Neural progenitor cell (in vitro differentiated cells): ENCODE results near the gene CAVIN2. TPM values are rescaled to one million over a fixed set of nuclear protein-coding genes. Genes with fewer than 3 reads are reported as not detected.

ENCODE experiments used
- DNase-seq: peaks from one replicate; pipeline ENCODE4 v3.0.0-alpha.2; 2016; ENCODE audit warnings: low spot score
- H2AFZ ChIP-seq: fragments of 200-600 bp; sonication (generic); replicated peaks from 2 replicates; pipeline ENCODE4 v1.6.1; 2016; ENCODE audit warnings: antibody characterized with exemption
- H3F3A ChIP-seq: fragments of 200-600 bp; sonication (generic); 2 replicates; pipeline ENCODE4 v1.6.1; 2016; ENCODE audit warnings: antibody characterized with exemption, low read depth
- H3K27ac ChIP-seq: fragments of 200-600 bp; sonication (generic); 2 replicates; pipeline ENCODE4 v1.5.1; 2016; ENCODE audit warnings: mild to moderate bottlenecking
- H3K27me3 ChIP-seq: fragments of 200-600 bp; sonication (generic); 2 replicates; pipeline ENCODE4 v1.6.1; 2016; ENCODE audit warnings: mild to moderate bottlenecking, moderate library complexity
- H3K36me3 ChIP-seq: fragments of 200-600 bp; sonication (generic); 2 replicates; pipeline ENCODE4 v1.5.1; 2016
- H3K4me1 ChIP-seq: fragments of 200-600 bp; sonication (generic); 2 replicates; pipeline ENCODE4 v1.6.1; 2016; ENCODE audit warnings: mixed run types
- H3K4me2 ChIP-seq: fragments of 200-600 bp; sonication (generic); 2 replicates; pipeline ENCODE4 v1.6.1; 2016
- H3K4me3 ChIP-seq: fragments of 200-600 bp; sonication (generic); 2 replicates; pipeline ENCODE4 v1.5.1; 2016
- H3K79me2 ChIP-seq: fragments of 200-600 bp; sonication (generic); 2 replicates; pipeline ENCODE4 v1.6.1; 2016; ENCODE audit warnings: low read depth
- H3K9ac ChIP-seq: fragments of 200-600 bp; sonication (generic); 2 replicates; pipeline ENCODE4 v1.6.1; 2016
- H3K9me3 ChIP-seq: fragments of 200-600 bp; sonication (generic); 2 replicates; pipeline ENCODE4 v1.5.1; 2016; ENCODE audit warnings: low read depth
- H4K20me1 ChIP-seq: fragments of 200-600 bp; sonication (generic); 2 replicates; pipeline ENCODE4 v1.6.1; 2016; ENCODE audit warnings: low read depth
- H3K27ac Mint-ChIP-seq: 3 replicates; pipeline ENCODE4 v1.8.0; 2021; ENCODE audit warnings: mixed read lengths
- H3K27me3 Mint-ChIP-seq: 2 replicates; pipeline ENCODE4 v1.8.0; 2022; ENCODE audit warnings: low read depth, mild to moderate bottlenecking, inconsistent platforms, moderate library complexity, mixed read lengths; ENCODE audit not compliant: insufficient read depth
- H3K36me3 Mint-ChIP-seq: 3 replicates; pipeline ENCODE4 v1.8.0; 2021; ENCODE audit warnings: mixed read lengths
- H3K4me1 Mint-ChIP-seq: 3 replicates; pipeline ENCODE4 v1.8.0; 2021; ENCODE audit warnings: mixed read lengths
- H3K4me3 Mint-ChIP-seq: 3 replicates; pipeline ENCODE4 v1.8.0; 2021; ENCODE audit warnings: mild to moderate bottlenecking, moderate library complexity, mixed read lengths
- H3K9me3 Mint-ChIP-seq: 3 replicates; pipeline ENCODE4 v1.8.0; 2020; ENCODE audit warnings: mixed read lengths
- CTCF ChIP-seq: fragments of 200-600 bp; sonication (generic); IDR thresholded peaks from 2 replicates; pipeline ENCODE4 v1.5.1; 2017; ENCODE audit warnings: antibody characterized with exemption, mild to moderate bottlenecking
- EZH2 ChIP-seq: fragments of 200-600 bp; sonication (generic); IDR thresholded peaks from 2 replicates; pipeline ENCODE4 v1.6.1; 2017; ENCODE audit warnings: antibody characterized with exemption, mild to moderate bottlenecking, moderate library complexity
- EZH2phosphoT487 ChIP-seq: fragments of 200-600 bp; sonication (generic); IDR thresholded peaks from 2 replicates; pipeline ENCODE4 v1.6.1; 2017; ENCODE audit warnings: antibody characterized with exemption
- total RNA-seq: library from RNA; depleted of rRNA; stranded (reverse); fragments of >200 nt; gene quantifications from 2 replicates; pipeline ENCODE4 v1.2.3, GENCODE V29; 2015; ENCODE audit warnings: low replicate concordance

Gene CAVIN2
- total RNA-seq, 1 donor from 2014 or later = not detected

GRCh38 chr2:191894681-191895147, 47.8 kb upstream of the CAVIN2 start:
- Histone ChIP-seq H3K27ac (no peak overlapping the region), H3K36me3 (no peaks in the 10 kb centered on the region), H3K9ac (no peak overlapping the region), H2AFZ (no peak overlapping the region), H3K4me3 (no peak overlapping the region), H4K20me1 (no peaks in the 10 kb centered on the region), H3K4me1 (peaks cover 5% of the 10 kb centered on the region), H3K27me3 (no peaks in the 10 kb centered on the region), H3F3A (peaks cover 3% of the 10 kb centered on the region), H3K4me2 (no peak overlapping the region), H3K79me2 (no peaks in the 10 kb centered on the region), H3K9me3 (no peaks in the 10 kb centered on the region)
- TF ChIP-seq EZH2phosphoT487 (no peak), EZH2 (no peak), CTCF (no peak)
- Mint-ChIP-seq H3K9me3 (peaks cover 9% of the 10 kb centered on the region), H3K36me3 (no peaks in the 10 kb centered on the region), H3K4me1 (peaks cover 6% of the 10 kb centered on the region), H3K4me3 (no peak overlapping the region), H3K27me3 (no peaks in the 10 kb centered on the region), H3K27ac (no peak overlapping the region)
- DNase-seq = no peak

- H2AFZ ChIP-seq = no peak overlapping the region
- no peak for DNase-seq
- peaks cover 3% of the 10 kb centered on the region for H3K4me1 Mint-ChIP-seq
- no peak overlapping the region for H3K4me2 ChIP-seq
- H3K27ac Mint-ChIP-seq = no peak overlapping the region
- peaks cover 9% of the 10 kb centered on the region for H3K9me3 Mint-ChIP-seq
- no peak overlapping the region for H3K9ac ChIP-seq
- no peaks in the 10 kb centered on the region for H3K36me3 ChIP-seq
- no peak overlapping the region for H3K4me3 ChIP-seq
- H3K79me2 ChIP-seq = no peaks in the 10 kb centered on the region
- no peaks in the 10 kb centered on the region for H3K9me3 ChIP-seq
- H4K20me1 ChIP-seq = no peaks in the 10 kb centered on the region
- no peaks in the 10 kb centered on the region for H3F3A ChIP-seq
- no peak overlapping the region for H3K4me3 Mint-ChIP-seq
- H3K4me1 ChIP-seq = no peaks in the 10 kb centered on the region
- H3K27me3 Mint-ChIP-seq = no peaks in the 10 kb centered on the region
- no peaks in the 10 kb centered on the region for H3K27me3 ChIP-seq
- TF ChIP-seq EZH2 (no peak), CTCF (no peak), EZH2phosphoT487 (no peak)
- no peak overlapping the region for H3K27ac ChIP-seq
- H3K36me3 Mint-ChIP-seq = no peaks in the 10 kb centered on the region
Measured at GRCh38 chr2:191892391-191892790, 45.5 kb upstream of the CAVIN2 start.

GRCh38 chr2:191891656-191892055, 44.8 kb upstream of the CAVIN2 start:
- H3K4me2 ChIP-seq = no peak overlapping the region
- no peak overlapping the region for H3K27ac ChIP-seq
- no peak overlapping the region for H3K4me3 Mint-ChIP-seq
- no peaks in the 10 kb centered on the region for H3F3A ChIP-seq
- no peak overlapping the region for H3K9ac ChIP-seq
- no peaks in the 10 kb centered on the region for H3K4me1 ChIP-seq
- no peak overlapping the region for H3K27ac Mint-ChIP-seq
- H3K27me3 ChIP-seq = no peaks in the 10 kb centered on the region
- H3K36me3 ChIP-seq = no peaks in the 10 kb centered on the region
- H3K4me1 Mint-ChIP-seq = peaks cover 3% of the 10 kb centered on the region
- no peaks in the 10 kb centered on the region for H4K20me1 ChIP-seq
- no peaks in the 10 kb centered on the region for H3K36me3 Mint-ChIP-seq
- H3K9me3 Mint-ChIP-seq = peaks cover 9% of the 10 kb centered on the region
- no peak overlapping the region for H2AFZ ChIP-seq
- TF ChIP-seq EZH2phosphoT487 = no peak
- TF ChIP-seq EZH2 = no peak
- no peak for TF ChIP-seq CTCF
- no peaks in the 10 kb centered on the region for H3K9me3 ChIP-seq
- no peak for DNase-seq
- no peaks in the 10 kb centered on the region for H3K79me2 ChIP-seq
- no peak overlapping the region for H3K4me3 ChIP-seq
- no peaks in the 10 kb centered on the region for H3K27me3 Mint-ChIP-seq
